Peyer's patch (tissue), 4 donors: ENCODE results near the gene TGFA. TPM values are rescaled to one million over a fixed set of nuclear protein-coding genes. Genes with fewer than 3 reads are reported as not detected.

ENCODE experiments used
- DNase-seq, 3 donors: peaks; one replicate each; pipeline ENCODE4 v3.0.0-alpha.2; 2017 to 2019
- H3K27ac ChIP-seq, 4 donors: fragments of 200-600 bp; sonication (generic); one replicate each; pipeline ENCODE4 v1.5.1; 2016 to 2019
- H3K27me3 ChIP-seq, 2 donors: fragments of 200-600 bp; sonication (generic); one replicate each; pipeline ENCODE4 v1.5.1; 2019
- H3K36me3 ChIP-seq, 3 donors: fragments of 200-600 bp; sonication (generic); one replicate each; pipeline ENCODE4 v1.5.1; 2016 to 2019
- H3K4me1 ChIP-seq, 4 donors: fragments of 200-600 bp; sonication (generic); one replicate each; pipeline ENCODE4 v1.5.1; 2016 to 2019
- H3K4me3 ChIP-seq, 4 donors: fragments of 200-600 bp; sonication (generic); 1 replicate in 3 of 4; 2 replicates in 1 of 4; pipeline ENCODE4 v1.5.1; 2016 to 2019; ENCODE audit warnings: mild to moderate bottlenecking in 1 of 4
- H3K9me3 ChIP-seq, 4 donors: fragments of 200-600 bp; sonication (generic); one replicate each; pipeline ENCODE4 v1.5.1; 2016 to 2019; ENCODE audit warnings: mild to moderate bottlenecking in 1 of 4
- POLR2A ChIP-seq, 2 donors: fragments of 450-650 bp; IDR thresholded peaks; one replicate each; pipeline ENCODE4 v1.5.1; 2017; ENCODE audit warnings: antibody characterized with exemption in 2 of 2, mild to moderate bottlenecking in 2 of 2, moderate library complexity in 2 of 2
- total RNA-seq, 4 donors: library from RNA; depleted of rRNA; stranded (reverse); fragments of >200 nt; gene quantifications; one replicate each; pipeline ENCODE4 v1.1.0, GENCODE V29; 2016
- TF ChIP-seq, protein P1 (sequence below), 6 experiments: fragments of 450-650 bp in 4 of 6; fragments of 200-600 bp in 2 of 6; sonication (generic) in 1 of 6; IDR thresholded peaks; one replicate each; pipeline ENCODE4 v1.5.1; 2017 to 2019; ENCODE audit warnings: antibody characterized with exemption in 6 of 6, mild to moderate bottlenecking in 3 of 6, moderate library complexity in 1 of 6

Gene TGFA
- total RNA-seq, 4 donors from 2014 or later, result 2.5 to 51.6 (median 37.9) TPM

DNA sequence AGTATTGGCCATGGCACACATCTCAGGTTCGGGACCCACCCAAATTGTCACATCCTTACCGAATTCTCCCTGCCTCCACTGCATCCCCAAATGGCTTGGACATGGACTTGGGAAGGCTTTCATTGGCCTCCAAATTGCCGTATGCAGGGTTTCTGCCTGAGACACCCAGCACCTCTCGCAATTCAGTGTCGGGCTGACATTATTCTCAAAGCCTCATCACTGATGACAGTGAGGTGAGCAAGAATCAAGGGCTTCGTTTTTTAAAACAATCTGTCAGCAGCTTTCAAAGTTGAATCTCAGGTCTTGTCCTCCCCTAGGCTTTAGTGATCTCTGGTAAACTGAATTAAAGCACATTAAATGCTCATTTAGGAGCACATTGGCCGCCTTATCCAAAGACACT is 29.5 kb upstream of the TGFA start:
- no peaks in the 10 kb centered on the region for H3K36me3 ChIP-seq
- H3K9me3 ChIP-seq, result no peaks in the 10 kb centered on the region
- DNase-seq, result no peak
- TF ChIP-seq POLR2A (IDR thresholded peaks at IDR 0.05), result no peak
- TF ChIP-seq, protein P1, sequence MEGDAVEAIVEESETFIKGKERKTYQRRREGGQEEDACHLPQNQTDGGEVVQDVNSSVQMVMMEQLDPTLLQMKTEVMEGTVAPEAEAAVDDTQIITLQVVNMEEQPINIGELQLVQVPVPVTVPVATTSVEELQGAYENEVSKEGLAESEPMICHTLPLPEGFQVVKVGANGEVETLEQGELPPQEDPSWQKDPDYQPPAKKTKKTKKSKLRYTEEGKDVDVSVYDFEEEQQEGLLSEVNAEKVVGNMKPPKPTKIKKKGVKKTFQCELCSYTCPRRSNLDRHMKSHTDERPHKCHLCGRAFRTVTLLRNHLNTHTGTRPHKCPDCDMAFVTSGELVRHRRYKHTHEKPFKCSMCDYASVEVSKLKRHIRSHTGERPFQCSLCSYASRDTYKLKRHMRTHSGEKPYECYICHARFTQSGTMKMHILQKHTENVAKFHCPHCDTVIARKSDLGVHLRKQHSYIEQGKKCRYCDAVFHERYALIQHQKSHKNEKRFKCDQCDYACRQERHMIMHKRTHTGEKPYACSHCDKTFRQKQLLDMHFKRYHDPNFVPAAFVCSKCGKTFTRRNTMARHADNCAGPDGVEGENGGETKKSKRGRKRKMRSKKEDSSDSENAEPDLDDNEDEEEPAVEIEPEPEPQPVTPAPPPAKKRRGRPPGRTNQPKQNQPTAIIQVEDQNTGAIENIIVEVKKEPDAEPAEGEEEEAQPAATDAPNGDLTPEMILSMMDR (IDR thresholded peaks at IDR 0.05), result no peak
- no peaks in the 10 kb centered on the region for H3K4me1 ChIP-seq
- no peak overlapping the region for H3K27ac ChIP-seq
- H3K4me3 ChIP-seq, result no peak overlapping the region
- H3K27me3 ChIP-seq, result no peaks in the 10 kb centered on the region

DNA sequence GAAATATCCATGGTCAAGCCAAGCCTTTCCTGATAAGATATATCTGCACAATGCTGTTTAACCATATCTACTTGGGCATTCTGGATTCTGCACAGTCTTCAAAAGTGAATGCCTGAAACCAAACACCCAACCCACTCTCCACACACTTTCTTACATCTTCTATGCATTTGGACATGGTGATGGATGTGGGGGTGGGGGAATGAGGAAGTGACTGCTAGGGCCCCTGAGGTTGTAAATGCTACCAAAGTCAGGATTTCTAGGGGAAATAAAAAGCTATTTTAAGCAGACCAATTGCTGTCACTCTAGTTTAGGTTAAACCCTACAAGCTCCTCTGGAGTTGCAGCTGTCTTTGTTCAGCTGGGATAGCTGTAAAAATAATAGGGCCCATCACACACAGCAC is 26.7 kb upstream of the TGFA start:
- no peaks in the 10 kb centered on the region for H3K36me3 ChIP-seq
- H3K27ac ChIP-seq, result no peak overlapping the region
- H3K27me3 ChIP-seq, result no peaks in the 10 kb centered on the region
- H3K4me3 ChIP-seq, result no peak overlapping the region
- no peaks in the 10 kb centered on the region for H3K9me3 ChIP-seq
- H3K4me1 ChIP-seq, result no peaks in the 10 kb centered on the region
- no peak for DNase-seq
- TF ChIP-seq POLR2A (IDR thresholded peaks at IDR 0.05), result no peak
- TF ChIP-seq, protein P1 (IDR thresholded peaks at IDR 0.05), result no peak

DNA sequence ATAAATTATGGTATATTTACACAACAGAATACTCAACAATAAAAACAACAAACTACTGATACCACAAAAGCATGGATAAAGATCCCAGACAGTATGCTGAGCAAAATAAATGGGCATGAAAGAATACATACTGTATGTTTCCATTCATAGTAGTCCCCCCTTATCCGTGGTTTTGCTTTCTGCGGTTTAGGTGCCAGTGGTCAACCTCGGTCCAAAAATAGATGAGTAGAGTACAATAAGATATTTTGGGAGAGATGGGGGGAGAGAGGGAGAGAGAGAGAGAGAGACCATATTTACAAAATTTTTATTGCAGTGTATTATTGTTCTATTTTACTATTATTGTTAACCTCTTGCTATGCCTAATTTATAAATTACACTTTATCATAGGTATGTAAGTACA is 21.0 kb upstream of the TGFA start:
- TF ChIP-seq, protein P1 (IDR thresholded peaks at IDR 0.05), result no peak
- no peak for TF ChIP-seq POLR2A (IDR thresholded peaks at IDR 0.05)
- no peak for DNase-seq
- H3K27me3 ChIP-seq, result no peaks in the 10 kb centered on the region

DNA sequence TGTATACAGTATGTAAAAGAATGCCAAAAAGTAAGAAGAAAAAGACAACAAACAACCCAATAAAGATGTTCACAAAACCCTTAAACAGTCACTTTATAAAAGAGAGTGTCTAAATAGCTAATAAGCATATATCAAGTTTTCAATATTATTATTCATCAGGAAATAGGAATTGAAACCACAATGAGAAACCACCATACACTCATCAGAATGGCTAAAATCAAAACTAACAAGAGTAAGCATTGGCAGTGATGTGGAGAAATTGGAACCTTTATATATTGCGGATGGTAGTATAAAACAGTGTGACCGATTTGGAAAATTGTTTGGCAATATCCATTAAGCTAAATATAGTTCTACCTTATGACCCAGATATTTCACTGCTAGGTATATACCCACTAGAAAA is 20.5 kb upstream of the TGFA start:
- DNase-seq, result no peak
- Histone ChIP-seq H3K36me3 (no peaks in the 10 kb centered on the region), H3K9me3 (no peaks in the 10 kb centered on the region), H3K4me1 (no peaks in the 10 kb centered on the region), H3K27me3 (no peaks in the 10 kb centered on the region), H3K27ac (no peak overlapping the region), H3K4me3 (no peak overlapping the region)
- no peak for TF ChIP-seq POLR2A (IDR thresholded peaks at IDR 0.05)
- TF ChIP-seq, protein P1 (IDR thresholded peaks at IDR 0.05), result no peak

More for the DNA sequence above, 21.0 kb upstream of the TGFA start:
- Histone ChIP-seq H3K36me3 (no peaks in the 10 kb centered on the region), H3K27ac (no peak overlapping the region), H3K4me1 (no peaks in the 10 kb centered on the region), H3K4me3 (no peak overlapping the region), H3K9me3 (no peaks in the 10 kb centered on the region)

DNA sequence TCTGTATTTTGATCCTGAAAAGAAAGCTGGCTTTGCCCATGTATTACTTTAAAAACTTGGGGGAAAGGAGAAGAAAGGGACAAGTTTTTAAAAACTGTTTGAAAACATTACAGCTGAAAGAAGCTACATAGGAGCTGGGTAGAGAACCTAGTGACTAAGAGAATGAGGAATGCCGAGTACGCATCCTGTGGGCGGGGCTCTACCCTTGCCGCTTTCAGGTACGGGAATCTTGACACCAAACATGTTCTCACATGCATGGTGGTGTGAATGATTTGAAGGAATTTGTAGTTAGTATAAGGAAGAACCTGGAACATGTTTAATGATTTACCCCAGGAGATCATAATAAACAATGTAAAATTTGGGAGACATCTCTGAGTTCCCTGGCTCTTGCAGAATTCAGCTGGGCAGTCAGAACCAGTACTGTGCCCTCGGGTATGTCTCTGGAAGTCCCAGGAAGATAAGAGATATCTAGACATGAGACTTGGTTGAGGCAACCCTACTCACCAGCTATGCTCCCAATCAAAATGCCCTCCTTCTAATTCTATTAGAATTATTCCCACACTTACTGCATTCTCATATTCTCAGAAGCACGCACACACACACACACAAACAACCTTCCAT is 16.5 kb upstream of the TGFA start:
- no peak for DNase-seq
- H3K9me3 ChIP-seq, result no peaks in the 10 kb centered on the region
- H3K36me3 ChIP-seq, result no peaks in the 10 kb centered on the region
- H3K4me1 ChIP-seq, result no peaks in the 10 kb centered on the region
- TF ChIP-seq POLR2A (IDR thresholded peaks at IDR 0.05), result no peak
- TF ChIP-seq, protein P1 (IDR thresholded peaks at IDR 0.05), result no peak
- H3K4me3 ChIP-seq, result no peak overlapping the region
- H3K27ac ChIP-seq, result no peak overlapping the region
- no peaks in the 10 kb centered on the region for H3K27me3 ChIP-seq

DNA sequence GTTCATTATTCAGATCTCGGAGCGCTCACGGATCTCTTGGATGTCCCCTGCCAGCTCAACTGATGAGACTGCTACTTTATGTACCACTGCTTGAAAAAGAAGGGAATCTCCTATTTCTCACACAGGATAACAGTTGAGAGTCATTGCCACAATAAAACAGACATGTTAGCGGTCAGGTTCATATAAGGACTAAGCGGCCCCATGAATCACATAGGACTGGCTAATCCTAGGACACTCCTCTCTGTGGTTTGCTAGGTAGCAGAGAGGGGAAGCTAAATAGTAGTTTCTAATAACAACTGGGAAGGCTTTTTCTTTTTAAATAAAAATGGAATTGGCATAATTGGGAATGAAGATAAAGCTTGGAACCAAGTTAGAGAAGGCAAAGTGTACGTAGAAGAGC is 15.9 kb upstream of the TGFA start:
- TF ChIP-seq POLR2A (IDR thresholded peaks at IDR 0.05), result no peak
- TF ChIP-seq, protein P1 (IDR thresholded peaks at IDR 0.05), result no peak
- no peak overlapping the region for H3K27ac ChIP-seq

More for the DNA sequence above, 15.9 kb upstream of the TGFA start:
- no peaks in the 10 kb centered on the region for H3K9me3 ChIP-seq
- H3K4me1 ChIP-seq, result no peaks in the 10 kb centered on the region
- H3K4me3 ChIP-seq, result no peak overlapping the region
- H3K27me3 ChIP-seq, result no peaks in the 10 kb centered on the region
- no peaks in the 10 kb centered on the region for H3K36me3 ChIP-seq
- DNase-seq, result no peak
